ENCODE data around the gene RIMS4. TPM values are rescaled to one million over a fixed set of nuclear protein-coding genes. Genes with fewer than 3 reads are reported as not detected.

Gene RIMS4
- total RNA-seq, 4 donors from 2014 or later = 2.8 to 13.8 (median 7.9) TPM

DNA sequence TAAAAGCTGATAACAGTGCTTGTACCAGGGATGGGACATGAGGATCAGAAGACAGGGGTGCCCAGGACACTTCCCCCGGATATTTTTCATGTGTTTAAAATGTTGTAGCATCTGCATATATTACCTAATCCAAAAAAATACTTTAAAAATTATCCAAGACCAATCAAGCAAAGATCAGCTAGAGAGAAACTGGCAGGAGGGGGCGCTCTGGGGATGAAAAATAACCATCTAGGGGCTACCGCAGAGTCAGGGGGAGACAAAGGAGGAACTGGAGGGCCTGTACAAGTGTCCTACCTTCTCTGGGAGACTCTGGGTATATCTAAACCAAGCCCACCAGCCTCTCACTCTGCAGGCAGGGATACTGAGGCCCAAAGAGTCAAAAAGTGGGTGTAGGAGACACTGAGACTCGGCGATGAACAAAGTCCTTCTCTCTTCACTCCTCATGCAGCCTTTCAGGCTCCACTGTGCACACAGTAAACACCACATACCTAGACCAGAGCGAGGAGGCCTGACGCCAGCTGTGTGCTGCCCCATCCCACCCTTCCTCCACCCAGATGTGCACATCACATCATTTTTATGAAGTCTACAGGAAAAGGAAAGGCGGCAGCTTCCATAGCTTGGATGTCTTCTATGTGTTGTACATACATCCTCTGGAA lies 9.8 kb downstream of the RIMS4 start:
- intact Hi-C loops (cut with DNase I) = no loop called here

DNA sequence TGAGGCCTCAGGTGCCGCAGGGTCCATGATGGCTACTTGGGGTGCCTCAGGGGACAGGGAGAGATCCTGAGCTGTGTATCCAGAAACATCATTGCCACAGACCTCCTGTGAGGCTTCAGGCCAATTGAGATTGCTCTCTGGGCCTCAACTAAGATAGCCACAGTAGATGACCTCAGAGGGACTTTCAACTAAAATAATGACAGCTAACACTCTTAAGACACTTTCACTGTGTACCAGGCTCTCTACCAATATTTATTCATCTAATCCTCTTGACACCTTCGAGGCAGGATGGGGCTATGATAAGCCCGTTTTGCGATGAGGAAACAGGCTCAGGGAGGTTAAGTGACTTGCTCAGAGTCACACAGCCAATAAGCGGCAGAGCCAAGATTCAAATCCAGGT lies 10.7 kb downstream of the RIMS4 start:
- Histone ChIP-seq H3K27me3 (no peaks in the 10 kb centered on the region), H3K4me1 (no peaks in the 10 kb centered on the region), H3K36me3 (no peaks in the 10 kb centered on the region), H3K9me3 (no peaks in the 10 kb centered on the region), H3K27ac (no peak overlapping the region), H3K4me3 (replicated peaks in 1 of 3) (no peak overlapping the region)
- WGBS, 2 donors = 86 to 92% methylated on average over 5 of the region's 5 CpGs
- TF ChIP-seq, protein P1, sequence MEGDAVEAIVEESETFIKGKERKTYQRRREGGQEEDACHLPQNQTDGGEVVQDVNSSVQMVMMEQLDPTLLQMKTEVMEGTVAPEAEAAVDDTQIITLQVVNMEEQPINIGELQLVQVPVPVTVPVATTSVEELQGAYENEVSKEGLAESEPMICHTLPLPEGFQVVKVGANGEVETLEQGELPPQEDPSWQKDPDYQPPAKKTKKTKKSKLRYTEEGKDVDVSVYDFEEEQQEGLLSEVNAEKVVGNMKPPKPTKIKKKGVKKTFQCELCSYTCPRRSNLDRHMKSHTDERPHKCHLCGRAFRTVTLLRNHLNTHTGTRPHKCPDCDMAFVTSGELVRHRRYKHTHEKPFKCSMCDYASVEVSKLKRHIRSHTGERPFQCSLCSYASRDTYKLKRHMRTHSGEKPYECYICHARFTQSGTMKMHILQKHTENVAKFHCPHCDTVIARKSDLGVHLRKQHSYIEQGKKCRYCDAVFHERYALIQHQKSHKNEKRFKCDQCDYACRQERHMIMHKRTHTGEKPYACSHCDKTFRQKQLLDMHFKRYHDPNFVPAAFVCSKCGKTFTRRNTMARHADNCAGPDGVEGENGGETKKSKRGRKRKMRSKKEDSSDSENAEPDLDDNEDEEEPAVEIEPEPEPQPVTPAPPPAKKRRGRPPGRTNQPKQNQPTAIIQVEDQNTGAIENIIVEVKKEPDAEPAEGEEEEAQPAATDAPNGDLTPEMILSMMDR (IDR thresholded peaks at IDR 0.05) = no peak
- TF ChIP-seq POLR2A (IDR thresholded peaks at IDR 0.05) = no peak
- intact Hi-C loops (cut with DNase I) = no loop called here
- no peak for DNase-seq

More for the DNA sequence above, 9.8 kb downstream of the RIMS4 start:
- no peaks in the 10 kb centered on the region for H3K4me1 ChIP-seq
- no peak for DNase-seq
- H3K9me3 ChIP-seq = no peaks in the 10 kb centered on the region
- no peak for TF ChIP-seq POLR2A (IDR thresholded peaks at IDR 0.05)
- TF ChIP-seq, protein P1 (IDR thresholded peaks at IDR 0.05) = no peak
- no peaks in the 10 kb centered on the region for H3K27me3 ChIP-seq
- 79 to 82% methylated on average over 8 of the region's 8 CpGs for WGBS, 2 donors
- H3K27ac ChIP-seq = no peak overlapping the region
- H3K4me3 ChIP-seq (replicated peaks in 1 of 3) = no peak overlapping the region
- no peaks in the 10 kb centered on the region for H3K36me3 ChIP-seq

DNA sequence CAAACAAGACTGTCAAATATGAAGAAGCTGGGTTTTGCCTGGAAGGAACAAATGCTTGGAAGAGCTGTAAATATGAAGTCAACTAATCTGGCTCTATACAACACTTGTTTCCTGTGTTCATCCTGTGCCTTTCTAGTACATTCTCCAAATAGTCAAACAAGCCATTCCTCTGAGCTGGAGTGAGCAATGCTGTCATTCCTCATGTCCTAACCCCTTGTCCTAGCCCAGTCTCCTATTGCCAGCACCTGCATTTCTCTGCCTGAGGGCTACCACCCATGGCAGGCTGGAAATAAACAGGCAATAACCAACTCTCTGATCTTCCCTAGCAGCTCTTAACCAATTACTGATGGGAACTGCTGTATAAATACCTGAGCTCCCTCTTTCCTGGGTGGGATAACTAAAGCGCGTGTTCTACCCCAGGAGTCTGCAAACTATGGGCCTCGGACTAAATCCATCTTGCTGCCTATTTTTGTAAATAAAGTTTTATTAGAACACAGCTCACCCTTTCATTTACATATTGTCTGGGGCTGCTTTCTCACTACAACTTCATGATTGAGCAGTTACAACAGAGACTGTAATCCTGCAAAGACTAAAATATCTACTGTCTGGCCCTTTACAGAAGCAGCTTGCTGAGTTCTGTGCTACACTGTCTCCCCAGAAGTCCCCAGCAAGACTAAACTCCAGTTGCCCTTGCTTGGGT lies 13.4 kb downstream of the RIMS4 start:
- TF ChIP-seq POLR2A (IDR thresholded peaks at IDR 0.05) = no peak
- TF ChIP-seq, protein P1 (IDR thresholded peaks at IDR 0.05) = no peak
- Histone ChIP-seq H3K4me3 (replicated peaks in 1 of 3) (no peak overlapping the region), H3K27ac (no peak overlapping the region), H3K9me3 (no peaks in the 10 kb centered on the region), H3K36me3 (no peaks in the 10 kb centered on the region), H3K27me3 (no peaks in the 10 kb centered on the region), H3K4me1 (no peaks in the 10 kb centered on the region)
- intact Hi-C loops (cut with DNase I) = no loop called here
- no peak for DNase-seq
- WGBS, 2 donors = 90 to 97% methylated on average over 3 of the region's 3 CpGs

- Histone ChIP-seq H3K9me3 (no peaks in the 10 kb centered on the region), H3K27ac (no peak overlapping the region), H3K4me1 (no peaks in the 10 kb centered on the region), H3K4me3 (replicated peaks in 1 of 3) (no peak overlapping the region), H3K27me3 (no peaks in the 10 kb centered on the region), H3K36me3 (no peaks in the 10 kb centered on the region)
- intact Hi-C loops (cut with DNase I) = no loop called here
- no peak for TF ChIP-seq POLR2A (IDR thresholded peaks at IDR 0.05)
- TF ChIP-seq, protein P1 (IDR thresholded peaks at IDR 0.05) = no peak
- DNase-seq = no peak
These were observed 14.0 kb downstream of the RIMS4 start for GRCh38 chr20:44796311-44796710.

DNA sequence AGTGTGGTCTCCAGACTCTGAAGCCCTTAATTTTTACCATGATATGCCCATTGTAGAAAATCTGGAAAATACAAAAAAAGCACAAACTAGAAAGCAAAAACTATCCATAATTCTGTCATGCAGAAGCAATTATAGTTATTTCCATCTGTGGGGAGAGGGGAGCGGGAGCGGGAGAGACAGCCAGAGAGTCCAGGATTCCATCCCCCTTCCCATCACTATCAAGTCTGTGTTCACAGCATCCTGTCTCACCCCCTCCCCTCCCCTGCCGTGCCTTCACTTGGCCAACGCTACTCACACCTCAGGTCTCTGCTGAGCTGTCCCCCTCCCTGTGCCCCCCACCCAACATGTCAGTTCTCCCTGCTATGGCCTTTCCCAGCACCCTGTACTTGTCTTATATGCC lies 14.5 kb downstream of the RIMS4 start:
- 59 to 68% methylated on average over 4 of the region's 4 CpGs for WGBS, 2 donors
- no peaks in the 10 kb centered on the region for H3K27me3 ChIP-seq
- H3K4me1 ChIP-seq = no peaks in the 10 kb centered on the region
- intact Hi-C loops (cut with DNase I) = no loop called here
- no peak for DNase-seq
- no peak overlapping the region for H3K27ac ChIP-seq
- no peaks in the 10 kb centered on the region for H3K9me3 ChIP-seq
- H3K36me3 ChIP-seq = no peaks in the 10 kb centered on the region
- TF ChIP-seq, protein P1 (IDR thresholded peaks at IDR 0.05) = no peak
- no peak for TF ChIP-seq POLR2A (IDR thresholded peaks at IDR 0.05)
- H3K4me3 ChIP-seq (replicated peaks in 1 of 3) = no peak overlapping the region

Measured in thyroid gland (tissue), 4 donors.